NCI-H128 (cell line): ENCODE results near the gene USP36.

Source experiments
- DNase-seq: peaks from one replicate; lab custom pipeline; 2025; ENCODE audit not compliant: unreplicated experiment; lab: John Stamatoyannopoulos, UW

The USP36 gene

DNA sequence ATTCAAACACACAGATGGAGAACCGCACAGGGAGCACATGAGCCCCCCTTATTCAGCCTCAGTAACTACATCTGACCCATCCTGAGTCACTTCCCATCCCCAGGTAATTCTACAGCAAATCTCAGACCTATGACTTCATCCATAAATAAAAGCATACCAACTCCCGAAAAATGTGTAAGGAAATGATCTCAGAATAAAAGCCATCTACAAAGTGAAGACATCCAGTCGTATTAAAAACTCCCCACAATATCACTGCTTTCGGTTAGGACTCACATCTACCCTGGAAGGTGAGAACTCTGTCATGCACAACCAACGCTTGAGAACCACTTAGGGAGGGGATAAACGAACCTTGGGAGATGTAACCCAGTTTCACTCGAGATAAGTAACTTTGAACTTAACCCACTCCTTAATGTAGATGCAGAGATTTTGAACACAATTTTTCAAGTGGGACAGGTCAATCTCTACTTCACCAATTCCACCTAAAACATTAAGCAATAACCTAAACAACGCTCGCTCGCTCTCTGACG is 1.3 kb downstream of the USP36 start:
- no peak for DNase-seq

DNA sequence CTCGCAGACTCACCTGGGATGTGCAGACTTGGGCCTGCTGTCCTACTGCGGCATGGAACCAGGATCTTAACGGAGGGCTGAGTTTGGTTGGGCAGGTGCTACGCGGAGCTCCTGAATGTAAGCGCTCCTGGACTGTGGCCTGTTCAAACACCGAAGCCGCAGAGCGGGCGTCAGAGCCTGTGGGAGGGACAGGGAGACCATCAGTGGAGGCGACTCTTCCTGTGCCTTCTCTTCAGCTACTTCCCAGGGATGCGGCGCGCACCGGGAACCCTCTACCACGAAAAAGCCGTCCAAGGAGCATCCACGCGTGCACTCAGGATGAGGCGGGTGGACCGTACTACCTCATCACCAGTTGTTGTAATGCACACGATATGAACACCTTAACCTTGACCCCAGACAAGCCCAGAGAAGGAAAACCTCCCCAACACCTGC is 2.0 kb downstream of the USP36 start:
- no peak for DNase-seq

DNA sequence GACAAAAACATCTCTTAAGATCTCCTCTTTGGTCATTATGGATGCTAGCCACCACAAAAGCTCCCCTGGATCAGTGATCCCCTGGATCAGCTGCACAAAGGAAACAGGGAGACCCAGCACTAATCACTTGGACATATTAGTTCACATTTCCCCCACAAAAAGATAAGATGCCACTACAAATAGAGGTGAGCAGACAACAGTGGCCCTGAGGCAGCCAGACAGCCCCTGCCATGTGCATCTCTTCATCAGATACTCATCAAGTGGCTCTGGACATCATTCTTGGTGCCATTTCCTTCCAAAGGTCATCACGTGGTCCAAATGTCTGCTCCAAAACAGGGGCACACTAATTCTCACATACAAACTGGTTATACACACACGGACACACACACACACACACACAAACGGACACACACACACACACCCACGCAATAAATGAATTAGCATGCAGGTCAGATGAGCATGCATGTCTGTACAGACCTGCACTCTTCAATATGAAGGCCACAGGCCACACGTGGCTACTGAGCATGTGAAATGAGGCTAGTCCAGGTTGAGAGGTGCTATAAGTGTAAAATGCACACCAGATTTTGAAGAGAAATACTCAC is 4.1 kb downstream of the USP36 start:
- DNase-seq, result no peak

DNA sequence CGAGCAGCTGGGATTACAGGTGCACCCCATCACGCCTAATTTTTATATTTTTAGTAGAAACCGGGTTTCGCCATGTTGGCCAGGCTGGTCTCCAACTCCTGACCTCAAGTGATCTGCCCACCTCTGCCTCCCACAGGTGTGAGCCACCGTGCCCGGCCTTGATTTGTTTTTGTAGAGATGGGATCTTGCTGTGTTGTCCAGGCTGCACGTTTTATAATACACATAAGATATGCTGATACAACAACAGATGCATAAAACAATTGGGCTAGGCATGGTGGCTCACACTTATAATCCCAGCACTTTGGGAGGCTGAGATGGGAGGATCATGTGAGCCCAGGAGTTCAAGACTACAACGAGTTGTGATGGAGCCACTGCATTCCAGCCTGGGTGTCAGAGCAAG is 6.0 kb downstream of the USP36 start:
- DNase-seq, result no peak

DNA sequence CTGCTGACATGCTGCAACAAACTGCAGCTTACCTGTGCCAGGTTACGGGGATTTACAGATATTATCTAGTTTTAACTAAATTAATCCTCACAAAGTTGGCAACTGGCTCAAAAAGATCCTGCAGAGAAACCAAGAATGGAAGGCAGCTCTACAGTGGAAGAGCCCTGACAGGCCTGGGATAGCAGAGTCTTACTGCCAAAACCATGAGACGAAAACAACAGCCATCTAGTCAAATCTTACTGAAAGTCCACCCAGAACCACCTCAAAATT is 8.1 kb downstream of the USP36 start:
- DNase-seq, result no peak

DNA sequence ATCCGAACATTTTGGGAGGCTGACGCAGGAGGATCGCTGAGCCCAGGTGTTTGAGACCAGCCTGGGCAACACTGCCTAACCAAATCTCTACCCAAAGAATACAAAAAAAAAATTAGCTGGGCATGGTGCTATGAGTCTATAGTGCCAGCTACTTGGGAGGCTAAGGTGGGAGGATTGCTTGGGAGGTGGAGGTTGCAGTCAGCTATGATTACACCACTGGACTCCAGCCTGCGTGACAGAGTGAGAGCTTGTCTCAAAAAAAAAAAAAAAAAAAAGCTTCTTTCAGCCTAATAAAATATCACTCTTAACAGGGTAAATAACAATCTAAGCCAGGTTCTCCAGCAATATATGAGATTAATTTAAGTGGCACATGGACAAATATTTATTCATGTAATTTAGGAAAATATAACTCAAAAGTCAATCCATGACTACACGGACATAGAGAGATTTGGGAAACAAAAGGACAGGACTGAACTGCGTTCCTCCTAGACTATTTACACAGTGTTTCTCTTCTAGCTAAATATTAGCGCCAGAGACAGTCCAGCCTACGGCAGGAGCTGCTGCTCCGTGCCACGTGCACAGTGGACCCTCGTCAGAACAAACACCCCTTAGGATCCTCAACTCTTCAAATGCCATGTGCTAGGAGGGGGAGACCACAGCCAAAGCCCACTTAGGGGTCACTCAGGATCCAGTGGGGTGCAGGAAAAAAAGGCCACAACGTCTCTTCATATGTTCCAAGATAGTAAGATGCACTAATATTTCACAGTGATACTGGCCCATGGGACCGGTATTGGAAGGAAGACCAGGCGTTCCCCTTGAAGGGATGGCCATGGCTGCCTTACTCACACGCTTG is 8.7 kb downstream of the USP36 start:
- DNase-seq, result no peak

DNA sequence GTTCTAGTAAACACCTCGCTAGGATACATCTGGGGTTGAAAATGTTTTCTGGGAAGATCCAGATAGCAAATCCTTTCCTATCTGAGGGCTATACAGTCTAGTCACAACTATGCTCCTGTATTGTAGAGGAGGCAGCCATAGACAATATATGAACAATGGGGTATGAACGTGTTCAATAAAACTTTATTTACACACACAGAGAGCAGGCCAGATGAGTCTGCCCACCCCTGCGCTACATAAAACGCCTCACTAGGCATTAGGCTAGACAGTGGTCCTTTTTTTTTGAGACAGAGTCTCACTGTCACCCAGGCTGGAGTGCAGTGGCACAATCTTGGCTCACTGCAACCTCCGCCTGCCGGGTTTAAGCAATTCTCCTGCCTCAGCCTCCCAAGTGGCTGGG is 11.1 kb downstream of the USP36 start:
- no peak for DNase-seq

DNA sequence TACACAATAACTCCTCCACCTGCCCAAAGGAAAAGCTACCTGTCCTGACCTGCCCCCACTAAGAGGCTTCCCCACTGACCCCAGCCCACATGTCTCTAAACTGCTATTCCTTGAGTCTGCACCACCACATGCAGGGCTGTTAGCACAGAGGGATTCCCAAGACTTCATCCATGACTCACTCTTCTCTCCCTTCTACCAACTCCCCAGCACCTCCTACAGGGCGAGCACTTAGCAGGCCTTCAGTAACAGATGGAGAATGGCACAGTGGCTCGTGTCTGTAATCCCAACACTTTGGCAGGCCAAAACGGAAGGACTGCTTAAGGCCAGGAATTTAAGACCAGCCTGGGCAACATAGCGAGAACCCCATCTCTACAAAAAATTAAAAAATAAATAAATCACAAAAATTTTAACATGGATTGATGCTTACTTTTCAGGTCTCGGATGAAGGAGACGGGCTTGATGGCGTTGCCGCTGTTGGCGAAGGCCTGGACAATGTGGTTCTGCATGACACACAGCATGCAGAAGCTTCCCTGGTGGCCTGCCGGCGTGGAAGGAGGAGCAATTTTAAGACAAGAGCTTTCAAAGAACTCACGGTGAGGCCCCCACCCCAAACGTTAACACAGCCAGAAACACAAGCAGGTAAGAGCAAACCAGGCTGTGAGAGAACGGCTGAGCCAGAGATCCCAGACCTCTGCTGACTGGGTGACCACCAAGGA is 12.0 kb downstream of the USP36 start:
- DNase-seq, result no peak

DNA sequence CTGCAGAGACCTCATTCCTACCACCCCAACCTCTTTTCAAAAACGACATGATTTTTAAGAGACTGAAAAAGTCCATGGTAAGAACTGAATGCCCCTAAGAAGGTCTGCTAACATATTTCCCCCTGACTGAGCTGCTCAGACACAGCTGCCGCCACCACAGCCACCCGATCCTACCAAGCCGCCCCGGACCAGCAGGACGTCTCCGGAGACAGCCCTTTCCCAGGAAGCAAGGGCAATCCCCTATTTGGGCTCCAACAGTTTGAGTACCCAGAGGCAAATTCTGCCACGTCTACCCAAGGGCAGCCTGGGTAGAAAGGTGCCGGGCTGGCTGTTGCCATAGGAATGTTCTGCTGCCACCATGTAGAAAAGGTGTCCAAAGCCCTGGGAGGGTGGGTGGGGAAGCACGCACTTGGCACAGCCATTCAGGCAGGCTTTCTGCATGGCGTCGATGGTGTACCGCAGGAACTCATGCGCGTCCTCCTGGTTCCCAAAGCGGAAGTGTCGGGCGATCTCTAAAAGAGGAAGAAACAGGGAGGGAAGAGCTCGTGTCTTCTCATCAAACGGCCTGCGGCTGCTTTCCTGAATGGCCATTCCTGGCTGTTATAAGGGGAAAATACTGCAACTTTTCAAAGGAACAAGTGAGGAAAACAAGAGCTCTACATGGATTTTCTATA is 13.6 kb downstream of the USP36 start:
- no peak for DNase-seq

DNA sequence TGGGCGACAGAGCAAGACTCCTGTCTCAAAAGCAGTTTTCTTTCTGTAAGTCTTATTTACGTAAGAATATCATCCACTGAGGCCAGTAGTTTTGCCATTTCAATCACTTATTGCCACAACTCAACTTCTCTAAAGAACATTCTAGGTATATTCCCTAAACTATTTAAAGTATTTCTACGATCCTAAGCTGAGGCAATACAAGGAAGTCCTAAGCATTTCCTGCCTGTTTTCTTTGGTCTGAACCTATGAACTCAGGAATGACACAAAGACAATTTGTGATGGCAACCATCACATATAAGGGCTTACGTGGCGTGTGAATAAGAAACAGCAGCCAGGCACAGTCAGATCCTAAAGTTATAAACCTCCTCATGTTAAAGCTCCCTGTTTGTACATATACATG is 14.2 kb downstream of the USP36 start:
- DNase-seq, result no peak

DNA sequence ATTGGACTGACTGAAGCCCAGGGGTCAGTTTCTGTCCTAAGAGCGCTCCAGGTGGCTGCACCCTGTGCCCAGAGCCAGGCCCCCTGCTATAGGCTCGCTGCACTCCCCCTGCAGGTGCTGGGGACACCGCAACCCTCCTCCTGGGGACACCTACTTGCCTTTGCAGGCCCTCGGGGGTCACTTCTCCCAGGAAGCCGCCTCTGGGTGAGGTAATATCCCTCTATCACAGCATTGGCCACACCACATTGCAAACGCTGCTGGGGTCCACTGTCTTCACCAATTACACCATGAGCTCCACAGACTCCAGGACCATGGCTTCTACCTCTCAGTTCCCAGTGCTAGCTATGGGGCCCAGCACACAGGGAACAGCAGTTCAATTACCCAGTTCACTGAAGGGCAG is 14.9 kb downstream of the USP36 start:
- no peak for DNase-seq

DNA sequence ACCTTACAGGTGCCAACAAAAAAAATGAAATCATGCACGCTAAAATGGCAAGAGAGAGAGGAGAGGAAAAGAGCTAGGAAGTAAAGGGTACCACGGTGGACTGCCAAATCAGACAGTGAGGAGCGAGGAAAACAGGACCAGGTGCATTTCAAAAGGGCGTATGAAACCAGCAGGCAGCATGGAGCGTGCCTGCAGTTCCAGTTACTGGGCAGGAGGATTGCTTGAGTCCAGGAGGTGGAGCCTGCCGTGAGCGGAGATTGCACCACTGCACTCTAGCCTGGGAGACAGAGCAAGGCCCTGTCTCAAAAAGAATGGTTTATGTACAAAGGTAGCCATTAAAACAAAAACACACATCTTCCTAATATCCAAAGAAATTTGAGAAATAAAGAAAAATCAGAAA is 16.4 kb downstream of the USP36 start:
- DNase-seq, result no peak

DNA sequence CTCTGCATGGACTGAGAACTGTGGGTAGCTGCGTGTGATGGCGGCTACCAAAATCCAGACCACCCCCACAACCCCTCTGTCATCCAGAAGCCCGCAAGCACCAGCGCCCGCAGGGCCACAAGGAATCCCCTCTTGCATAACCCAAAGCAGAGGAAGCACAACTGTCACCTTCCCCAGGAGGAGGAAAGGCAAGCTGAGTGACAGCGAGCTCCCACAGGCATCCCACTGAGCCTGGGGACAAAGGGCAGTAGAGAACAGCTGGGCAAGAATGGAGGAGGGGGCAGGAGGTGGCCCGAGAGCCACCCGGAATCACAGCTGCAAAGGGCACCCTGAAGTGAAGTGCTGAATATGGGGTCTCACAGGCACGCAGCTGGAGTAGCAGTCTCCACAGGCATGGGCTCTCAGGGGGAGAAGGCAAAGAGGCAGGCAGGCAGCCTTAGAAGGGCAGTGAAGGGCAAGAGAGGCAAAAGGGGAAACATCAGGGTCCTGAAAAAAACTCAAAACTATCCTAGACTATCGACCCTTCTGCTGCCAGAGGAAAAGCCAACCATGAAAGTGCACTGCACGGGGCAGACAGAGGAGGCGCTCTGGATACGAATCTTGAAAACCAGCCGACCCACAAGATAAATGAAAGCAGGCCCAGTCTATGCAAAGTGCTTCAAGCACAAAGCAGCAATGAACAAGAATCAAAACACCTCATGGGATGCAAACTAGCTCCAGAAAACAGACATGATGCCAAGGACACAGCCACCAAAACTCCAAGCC is 17.1 kb downstream of the USP36 start:
- DNase-seq, result no peak

DNA sequence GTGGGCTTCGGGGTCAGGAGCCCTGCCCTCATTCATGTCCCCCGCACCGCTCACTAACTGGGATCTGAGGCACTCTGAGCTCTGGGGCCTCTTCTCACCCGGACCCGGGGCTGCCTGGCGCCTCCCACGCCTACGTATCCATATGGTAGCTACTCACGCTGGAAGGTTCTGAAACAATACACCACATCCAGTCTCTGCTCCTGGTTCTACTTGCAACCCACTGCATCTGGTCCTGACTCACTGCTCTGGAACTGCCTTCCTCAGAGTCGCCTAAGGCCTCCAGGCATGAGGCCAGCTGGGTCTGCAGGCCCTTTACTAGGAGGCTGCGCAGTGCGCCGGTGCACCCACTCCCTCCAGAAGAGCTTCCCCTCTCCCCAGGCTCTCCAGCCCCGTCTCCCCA is 18.1 kb downstream of the USP36 start:
- no peak for DNase-seq

DNA sequence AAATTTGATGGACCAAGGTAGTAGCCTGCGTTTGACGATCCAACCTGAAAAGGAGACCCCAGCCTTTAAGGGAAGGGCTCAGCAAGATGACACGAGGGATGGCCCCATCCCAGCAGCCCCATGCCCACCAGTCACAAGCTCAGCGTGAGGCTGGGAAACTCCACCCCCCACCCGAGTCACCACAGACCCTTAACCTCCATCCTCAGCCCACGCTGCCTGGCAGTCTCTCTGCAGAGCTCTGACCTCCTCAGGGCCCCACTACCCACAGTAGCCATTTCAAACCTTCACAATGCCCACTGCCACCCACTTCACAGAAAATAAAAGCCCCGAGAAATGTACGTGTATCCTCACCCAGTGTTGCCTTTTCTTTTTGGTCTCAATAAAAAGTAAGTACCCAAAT is 18.7 kb downstream of the USP36 start:
- no peak for DNase-seq

DNA sequence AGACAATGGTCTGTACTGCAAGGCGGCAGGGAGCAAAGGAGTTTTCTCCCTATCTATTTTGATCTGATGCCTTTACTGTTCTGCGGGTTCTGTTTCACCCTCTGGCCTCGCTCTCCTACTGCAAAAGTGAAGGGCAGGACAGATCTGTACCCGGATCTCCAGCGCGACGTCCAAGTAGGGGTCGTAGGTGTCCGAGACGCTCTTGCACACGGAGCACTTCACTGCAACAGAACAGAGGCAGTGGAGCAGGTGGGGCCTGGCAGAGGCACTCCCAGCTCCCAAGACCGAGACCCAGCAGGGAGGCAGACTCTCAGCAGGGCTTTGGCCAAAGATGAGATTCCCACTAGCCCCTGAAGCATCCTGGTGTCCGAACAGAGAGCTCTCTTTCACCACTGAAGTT is 19.8 kb downstream of the USP36 start:
- DNase-seq, result no peak

DNA sequence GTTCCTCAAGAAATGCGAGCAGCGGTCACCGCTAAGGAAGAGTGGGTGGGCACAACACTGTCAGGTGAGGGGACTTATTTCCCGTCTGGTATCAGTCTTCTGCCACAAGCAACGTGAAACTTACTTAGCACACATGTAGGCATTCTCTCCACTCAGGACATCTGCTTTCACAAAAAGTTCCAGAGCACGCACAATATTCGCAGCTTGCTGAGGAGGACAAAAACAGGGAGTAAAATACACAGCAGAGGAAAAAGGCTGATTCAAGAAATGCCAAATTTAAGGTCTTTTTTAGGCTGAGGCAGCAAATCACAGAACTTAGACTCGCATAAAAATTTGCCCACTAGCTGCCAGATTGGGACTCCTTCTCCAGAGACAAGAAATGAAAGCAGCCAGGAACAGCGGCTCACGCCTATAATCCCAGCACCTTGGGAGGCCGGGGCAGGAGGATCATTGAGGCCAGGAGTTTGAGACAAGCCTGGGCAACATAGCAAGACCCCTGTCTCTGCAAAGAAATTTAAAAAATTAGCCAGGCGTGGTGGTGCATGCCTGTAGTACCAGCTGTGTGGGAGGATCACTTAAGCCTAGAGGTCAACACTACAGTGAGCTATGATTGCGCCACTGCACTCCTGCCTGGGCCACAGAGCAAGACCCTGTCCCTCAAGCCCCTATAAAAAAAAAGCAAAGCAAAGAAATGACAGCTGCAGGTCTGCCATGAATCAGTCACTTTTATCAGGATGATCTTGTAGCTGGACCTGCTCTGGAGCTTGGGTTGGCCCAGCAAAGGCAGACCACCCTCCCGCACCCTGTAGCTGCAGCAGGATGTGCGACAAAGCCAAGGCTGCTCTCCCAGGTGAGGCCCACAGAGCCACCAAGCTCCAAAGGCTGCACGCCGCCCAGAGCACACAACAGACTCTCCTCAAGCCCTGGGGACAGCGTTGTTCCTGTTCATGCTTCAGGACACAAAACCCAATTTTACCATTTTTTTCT is 20.5 kb downstream of the USP36 start:
- no peak for DNase-seq

DNA sequence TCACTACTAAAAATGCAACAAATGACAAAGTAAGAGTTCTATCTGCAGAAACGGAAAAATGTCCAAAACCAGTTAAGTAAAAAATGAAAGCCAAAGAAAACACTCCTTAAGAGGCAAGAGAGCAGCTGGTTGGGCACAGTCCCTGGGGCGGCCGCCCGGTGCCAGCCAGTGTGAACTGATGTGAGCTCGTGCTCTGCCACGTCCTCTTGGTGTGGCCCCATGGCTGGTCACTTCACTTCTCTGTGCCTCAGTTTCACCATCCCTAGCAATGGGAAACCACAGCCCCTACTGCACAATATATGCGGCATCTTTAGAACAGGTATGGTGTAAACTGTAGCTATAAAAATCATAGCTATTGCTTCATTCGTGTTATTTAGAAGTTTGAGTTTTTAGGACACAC is 21.2 kb downstream of the USP36 start:
- DNase-seq, result no peak

DNA sequence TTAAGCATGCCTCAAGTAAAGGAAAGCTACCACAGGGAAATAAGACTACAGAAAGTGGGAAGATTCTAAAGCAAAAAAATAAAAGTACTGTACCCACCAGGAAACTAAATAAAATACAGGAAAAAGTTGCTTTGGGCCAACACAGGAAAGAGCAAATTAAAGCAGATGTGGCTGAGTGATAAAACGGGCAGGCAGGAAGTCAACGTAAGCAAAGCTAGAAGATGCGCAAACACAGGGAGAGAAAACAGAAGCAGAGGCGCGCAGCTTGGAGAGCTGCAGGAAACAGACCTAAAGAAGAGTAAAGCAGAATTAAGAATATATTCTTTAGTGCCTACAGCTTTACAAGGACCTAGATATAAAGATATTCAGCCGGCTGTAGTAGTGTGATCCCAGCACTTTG is 21.7 kb downstream of the USP36 start:
- no peak for DNase-seq
